ENCODE measurements around the gene AGBL3. TPM values are rescaled to one million over a fixed set of nuclear protein-coding genes. Genes with fewer than 3 reads are reported as not detected.

Gene AGBL3
- total and polyA plus RNA-seq, 7 donors, result 0.23 to 3.1 (median 0.95) TPM

GRCh38 chr7:135175931-135176330, 189.6 kb downstream of the AGBL3 start:
- H3K4me3 ChIP-seq, result no peak overlapping the region
- no peak for DNase-seq
- peaks cover 0 to 11% (median 10%) of the 10 kb centered on the region in 4 donors for H3K4me1 ChIP-seq
- TF ChIP-seq POLR2A (IDR thresholded peaks at IDR 0.05) (no peak), POLR2AphosphoS5 (IDR thresholded peaks at IDR 0.05) (no peak), EP300 (IDR thresholded peaks at IDR 0.05) (no peak), CTCF (IDR thresholded peaks at IDR 0.05) (no peak)
- intact Hi-C loops (cut with DNase I), result no loop called here
- 93 to 94% methylated on average over 6 of the region's 6 CpGs for WGBS, 2 donors
- peaks cover 0 to 4% (median 0%) of the 10 kb centered on the region in 4 donors for H3K36me3 ChIP-seq
- no peaks in the 10 kb centered on the region for H3K27me3 ChIP-seq
- no peak overlapping the region for H3K27ac ChIP-seq
- peaks cover 0 to 10% (median 5%) of the 10 kb centered on the region in 4 donors for H3K9me3 ChIP-seq

- peaks cover 0 to 8% (median 0%) of the 10 kb centered on the region in 4 donors for H3K36me3 ChIP-seq
- no peak overlapping the region for H3K27ac ChIP-seq
- intact Hi-C loops (cut with DNase I), result no loop called here
- no peaks in the 10 kb centered on the region for H3K27me3 ChIP-seq
- peaks cover 0 to 20% (median 14%) of the 10 kb centered on the region in 4 donors for H3K9me3 ChIP-seq
- no peaks in the 10 kb centered on the region for H3K4me1 ChIP-seq
- TF ChIP-seq EP300 (IDR thresholded peaks at IDR 0.05) (no peak), POLR2A (IDR thresholded peaks at IDR 0.05) (no peak), POLR2AphosphoS5 (IDR thresholded peaks at IDR 0.05) (no peak), CTCF (IDR thresholded peaks at IDR 0.05) (no peak)
- 94 to 95% methylated on average over 9 of the region's 9 CpGs for WGBS, 2 donors
- no peak overlapping the region for H3K4me3 ChIP-seq
- DNase-seq, result no peak
Measured at GRCh38 chr7:135177028-135177696, 190.9 kb downstream of the AGBL3 start.

- no peak overlapping the region for H3K27ac ChIP-seq
Measured at GRCh38 chr7:135178364-135178763, 192.1 kb downstream of the AGBL3 start.

GRCh38 chr7:135179321-135179925, 193.1 kb downstream of the AGBL3 start:
- H3K4me3 ChIP-seq, result no peak overlapping the region
- H3K27me3 ChIP-seq, result no peaks in the 10 kb centered on the region
- peaks cover 0 to 23% (median 19%) of the 10 kb centered on the region in 4 donors for H3K9me3 ChIP-seq
- DNase-seq, result no peak
- WGBS, 2 donors, result 55 to 79% methylated on average over 8 of the region's 8 CpGs
- H3K4me1 ChIP-seq, result no peaks in the 10 kb centered on the region
- peaks cover 0 to 30% (median 3%) of the 10 kb centered on the region in 4 donors for H3K36me3 ChIP-seq
- no peak overlapping the region for H3K27ac ChIP-seq
- no peak for TF ChIP-seq CTCF (IDR thresholded peaks at IDR 0.05)
- TF ChIP-seq POLR2AphosphoS5 (IDR thresholded peaks at IDR 0.05), result no peak
- no peak for TF ChIP-seq POLR2A (IDR thresholded peaks at IDR 0.05)
- TF ChIP-seq EP300 (IDR thresholded peaks at IDR 0.05), result no peak
- intact Hi-C loops (cut with DNase I), result no loop called here

More at GRCh38 chr7:135178364-135178763, 192.1 kb downstream of the AGBL3 start:
- intact Hi-C loops (cut with DNase I), result no loop called here
- TF ChIP-seq POLR2AphosphoS5 (IDR thresholded peaks at IDR 0.05) (no peak), EP300 (IDR thresholded peaks at IDR 0.05) (no peak), CTCF (IDR thresholded peaks at IDR 0.05) (no peak), POLR2A (IDR thresholded peaks at IDR 0.05) (no peak)
- Histone ChIP-seq H3K36me3 (peaks cover 0 to 20% (median 2%) of the 10 kb centered on the region in 4 donors), H3K4me1 (no peaks in the 10 kb centered on the region), H3K4me3 (no peak overlapping the region), H3K27me3 (no peaks in the 10 kb centered on the region), H3K9me3 (peaks cover 0 to 23% (median 19%) of the 10 kb centered on the region in 4 donors)
- DNase-seq, result no peak
- 89 to 92% methylated on average over 13 of the region's 13 CpGs for WGBS, 2 donors

Measured in sigmoid colon (tissue), 7 donors.